HCT116 (cell line): ENCODE results near the gene TLE3.

ENCODE experiments used
- POLR2A ChIP-seq: IDR thresholded peaks from 2 replicates; pipeline ENCODE4 v1.7.0; 2011; ENCODE audit warnings: borderline replicate concordance; ENCODE audit not compliant: insufficient read depth, insufficient read length; ENCODE audit errors: extremely low read depth
- TF ChIP-seq, protein P1 (sequence below), 3 experiments: fragments of 200-600 bp in 1 of 3; sonication (generic) in 1 of 3; IDR thresholded peaks in 2 of 3; conservative IDR thresholded peaks in 1 of 3; 2 replicates each; pipeline ENCODE4 v1.5.1; 2012 to 2017; ENCODE audit warnings: low read depth in 2 of 3, low read length in 2 of 3, antibody characterized with exemption in 1 of 3, borderline replicate concordance in 1 of 3, control low read depth in 1 of 3, mild to moderate bottlenecking in 1 of 3, mixed read lengths in 1 of 3, mixed run types in 1 of 3, moderate library complexity in 1 of 3; ENCODE audit not compliant: insufficient read depth in 1 of 3

DNA sequence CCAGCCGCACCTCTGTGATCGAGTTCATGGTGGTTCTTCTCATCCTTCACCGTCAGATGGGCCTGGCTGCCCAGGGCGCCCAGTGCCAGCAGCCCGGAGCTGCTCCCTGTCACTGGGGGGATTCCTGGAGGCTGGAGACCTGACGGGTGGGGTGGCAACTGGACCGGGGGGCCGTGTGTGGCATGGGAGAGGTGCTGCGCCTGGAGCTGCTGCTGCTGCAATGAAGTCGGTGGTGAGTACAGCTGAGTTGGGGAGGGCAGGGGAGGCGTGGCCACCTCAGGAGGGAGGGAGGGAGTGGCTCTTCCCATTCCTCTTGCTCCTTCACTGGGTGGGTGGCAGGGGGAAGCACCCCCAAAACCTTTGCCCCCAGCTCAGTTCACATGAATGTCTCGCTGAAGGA is 31.7 kb downstream of the TLE3 start:
- TF ChIP-seq, protein P1, sequence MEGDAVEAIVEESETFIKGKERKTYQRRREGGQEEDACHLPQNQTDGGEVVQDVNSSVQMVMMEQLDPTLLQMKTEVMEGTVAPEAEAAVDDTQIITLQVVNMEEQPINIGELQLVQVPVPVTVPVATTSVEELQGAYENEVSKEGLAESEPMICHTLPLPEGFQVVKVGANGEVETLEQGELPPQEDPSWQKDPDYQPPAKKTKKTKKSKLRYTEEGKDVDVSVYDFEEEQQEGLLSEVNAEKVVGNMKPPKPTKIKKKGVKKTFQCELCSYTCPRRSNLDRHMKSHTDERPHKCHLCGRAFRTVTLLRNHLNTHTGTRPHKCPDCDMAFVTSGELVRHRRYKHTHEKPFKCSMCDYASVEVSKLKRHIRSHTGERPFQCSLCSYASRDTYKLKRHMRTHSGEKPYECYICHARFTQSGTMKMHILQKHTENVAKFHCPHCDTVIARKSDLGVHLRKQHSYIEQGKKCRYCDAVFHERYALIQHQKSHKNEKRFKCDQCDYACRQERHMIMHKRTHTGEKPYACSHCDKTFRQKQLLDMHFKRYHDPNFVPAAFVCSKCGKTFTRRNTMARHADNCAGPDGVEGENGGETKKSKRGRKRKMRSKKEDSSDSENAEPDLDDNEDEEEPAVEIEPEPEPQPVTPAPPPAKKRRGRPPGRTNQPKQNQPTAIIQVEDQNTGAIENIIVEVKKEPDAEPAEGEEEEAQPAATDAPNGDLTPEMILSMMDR (IDR thresholded peaks at IDR 0.05 in 2 of 3, conservative IDR thresholded peaks at IDR 0.05 in 1 of 3; ENCODE audit: borderline replicate concordance in 1 of 3, insufficient read depth in 1 of 3, low read depth in 2 of 3, low read length in 2 of 3), result no peak
- no peak for TF ChIP-seq POLR2A
